HG03571 (cell line): Measurements from ENCODE around the gene PLIN5.

Source experiments
- ATAC-seq: cut with Tn5 transposase; IDR thresholded peaks from one replicate; pipeline ENCODE4 v1.9.1; 2021; ENCODE audit not compliant: unreplicated experiment

The PLIN5 gene

GRCh38 chr19:4506449-4507149 lies 28.4 kb downstream of the PLIN5 start:
- ATAC-seq, result no peak

GRCh38 chr19:4505570-4506448 lies 29.2 kb downstream of the PLIN5 start:
- no peak for ATAC-seq

DNA sequence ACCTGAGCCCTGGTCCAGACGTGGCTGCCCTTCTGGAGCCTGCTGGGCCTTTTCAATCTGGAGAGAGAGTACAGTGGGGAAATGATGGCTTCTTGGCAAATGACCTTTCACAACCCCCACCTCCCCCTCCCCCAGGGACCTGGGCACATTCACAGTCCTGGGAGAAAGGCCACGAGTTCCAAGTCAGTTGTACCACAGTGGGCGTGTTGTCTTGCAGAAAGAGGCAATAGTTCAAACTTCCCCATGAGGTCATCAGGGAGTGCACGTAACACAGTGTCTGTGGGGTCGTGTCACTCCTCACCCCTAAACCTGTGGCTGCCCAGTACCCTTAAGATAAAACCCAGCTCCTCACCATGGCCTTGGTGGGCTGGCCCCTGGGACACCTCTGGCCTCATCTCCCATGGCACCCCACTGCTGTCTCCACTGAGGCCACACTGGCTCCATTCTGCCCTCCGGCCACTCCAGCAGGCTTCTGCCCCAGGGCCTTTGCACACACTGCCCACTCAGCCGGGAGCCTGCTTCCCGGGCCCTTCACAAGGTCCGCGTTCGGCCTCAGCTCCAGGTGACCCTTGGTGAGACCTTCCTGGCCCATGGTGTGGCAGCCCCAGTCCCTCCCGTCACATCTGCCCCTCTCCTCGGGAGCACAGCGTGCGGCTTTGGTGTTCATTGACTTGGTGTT lies 30.0 kb downstream of the PLIN5 start:
- ATAC-seq, result no peak

DNA sequence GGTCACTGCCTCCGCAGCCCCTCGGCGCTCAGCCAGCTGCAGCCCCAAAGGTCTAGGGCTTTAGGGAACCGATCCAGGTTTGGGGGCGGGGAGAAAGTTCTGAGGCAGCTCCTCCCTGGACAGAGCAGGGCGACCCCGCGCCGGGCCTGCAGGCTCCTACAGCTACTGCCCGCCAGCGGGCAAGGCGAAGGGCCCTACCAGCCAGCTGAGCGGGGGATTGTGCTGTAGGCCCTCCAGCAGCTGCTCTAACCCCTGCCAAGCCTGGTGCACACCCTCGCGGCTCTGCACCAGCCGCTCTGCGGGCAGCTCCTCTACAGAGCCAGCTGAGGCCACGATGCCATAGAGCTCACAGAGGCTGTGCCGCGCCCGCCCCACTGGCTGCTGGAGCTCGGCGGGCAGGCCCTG lies 30.7 kb downstream of the PLIN5 start:
- no peak for ATAC-seq

- no peak for ATAC-seq
Observed at GRCh38 chr19:4503825-4504170, 31.2 kb downstream of the PLIN5 start.

GRCh38 chr19:4503132-4503824 lies 31.7 kb downstream of the PLIN5 start:
- no peak for ATAC-seq

- ATAC-seq, result no peak
Observed at GRCh38 chr19:4502282-4503131, 32.5 kb downstream of the PLIN5 start.

DNA sequence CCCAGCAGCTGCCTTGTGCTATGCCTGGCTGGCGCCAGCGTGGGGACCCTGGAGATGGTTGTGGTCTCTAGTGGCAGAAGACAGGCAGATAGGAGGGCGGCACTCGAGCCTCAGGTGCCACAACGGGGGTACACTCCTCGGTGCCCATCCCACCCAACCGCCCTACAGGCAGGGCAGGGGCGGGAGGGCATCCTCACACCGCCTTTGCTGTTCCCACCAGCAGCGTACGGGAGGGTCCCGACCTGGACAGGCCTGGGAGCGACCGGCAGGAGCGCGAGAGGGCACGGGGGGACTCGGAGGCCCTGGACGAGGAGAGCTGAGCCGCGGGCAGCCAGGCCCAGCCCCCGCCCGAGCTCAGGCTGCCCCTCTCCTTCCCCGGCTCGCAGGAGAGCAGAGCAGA lies 33.3 kb downstream of the PLIN5 start:
- no peak for ATAC-seq

GRCh38 chr19:4500841-4501591 lies 34.0 kb downstream of the PLIN5 start:
- no peak for ATAC-seq

GRCh38 chr19:4499855-4500254 lies 35.2 kb downstream of the PLIN5 start:
- ATAC-seq, result no peak

GRCh38 chr19:4499318-4499717 lies 35.7 kb downstream of the PLIN5 start:
- no peak for ATAC-seq

GRCh38 chr19:4498694-4499093 lies 36.3 kb downstream of the PLIN5 start:
- ATAC-seq, result no peak

- ATAC-seq, result no peak
Observed at GRCh38 chr19:4497770-4498389, 37.1 kb downstream of the PLIN5 start.

GRCh38 chr19:4496304-4496703 lies 38.7 kb downstream of the PLIN5 start:
- ATAC-seq, result no peak

- ATAC-seq, result no peak
Observed at GRCh38 chr19:4495471-4495870, 39.6 kb downstream of the PLIN5 start.

DNA sequence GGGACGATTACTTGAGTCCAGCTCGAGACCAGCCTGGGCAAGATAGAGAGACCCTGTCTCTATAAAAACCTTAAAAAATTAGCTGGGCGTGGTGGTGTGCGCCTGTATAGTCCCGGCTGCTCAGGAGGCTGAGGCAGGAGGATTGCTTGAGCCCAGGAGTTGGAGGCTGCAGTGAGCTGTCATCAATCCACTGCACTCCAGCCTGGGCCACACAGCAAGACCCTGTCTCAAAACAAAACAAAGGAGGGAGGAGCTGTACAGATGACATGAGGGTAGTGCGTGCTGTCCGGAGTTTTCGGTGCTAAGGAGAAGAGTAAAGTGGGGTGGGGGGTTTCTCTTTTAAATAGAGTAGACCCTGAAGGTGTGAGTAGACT lies 40.3 kb downstream of the PLIN5 start:
- ATAC-seq, result no peak

DNA sequence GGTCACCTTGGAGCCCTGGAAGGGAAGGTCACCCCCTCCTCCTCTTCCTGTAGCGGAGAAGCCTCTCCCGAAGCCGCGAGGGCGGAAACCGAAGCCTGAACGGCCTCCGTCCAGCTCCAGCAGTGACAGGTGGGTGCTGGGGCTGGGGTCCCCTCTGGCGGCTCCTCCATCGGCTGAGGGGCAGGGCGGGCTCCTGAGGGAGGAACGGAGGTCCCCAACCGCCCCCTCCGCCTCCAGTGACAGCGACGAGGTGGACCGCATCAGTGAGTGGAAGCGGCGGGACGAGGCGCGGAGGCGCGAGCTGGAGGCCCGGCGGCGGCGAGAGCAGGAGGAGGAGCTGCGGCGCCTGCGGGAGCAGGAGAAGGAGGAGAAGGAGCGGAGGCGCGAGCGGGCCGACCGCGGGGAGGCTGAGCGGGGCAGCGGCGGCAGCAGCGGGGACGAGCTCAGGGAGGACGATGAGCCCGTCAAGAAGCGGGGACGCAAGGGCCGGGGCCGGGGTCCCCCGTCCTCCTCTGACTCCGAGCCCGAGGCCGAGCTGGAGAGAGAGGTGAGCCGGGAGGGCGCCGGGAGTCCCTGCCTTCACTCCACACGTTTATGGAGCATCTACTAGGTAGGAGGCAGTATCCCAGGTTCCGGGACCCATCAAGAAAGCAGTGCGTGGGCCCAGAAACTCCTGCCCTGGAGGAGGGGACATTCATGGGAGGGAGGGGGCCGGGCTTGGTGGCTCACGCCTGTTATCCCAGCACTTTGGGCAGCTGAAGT lies 40.9 kb downstream of the PLIN5 start:
- ATAC-seq, result no peak

- no peak for ATAC-seq
Observed at GRCh38 chr19:4493104-4493928, 41.7 kb downstream of the PLIN5 start.
